ENCODE measurements around the gene IDH3B.

The IDH3B gene

DNA sequence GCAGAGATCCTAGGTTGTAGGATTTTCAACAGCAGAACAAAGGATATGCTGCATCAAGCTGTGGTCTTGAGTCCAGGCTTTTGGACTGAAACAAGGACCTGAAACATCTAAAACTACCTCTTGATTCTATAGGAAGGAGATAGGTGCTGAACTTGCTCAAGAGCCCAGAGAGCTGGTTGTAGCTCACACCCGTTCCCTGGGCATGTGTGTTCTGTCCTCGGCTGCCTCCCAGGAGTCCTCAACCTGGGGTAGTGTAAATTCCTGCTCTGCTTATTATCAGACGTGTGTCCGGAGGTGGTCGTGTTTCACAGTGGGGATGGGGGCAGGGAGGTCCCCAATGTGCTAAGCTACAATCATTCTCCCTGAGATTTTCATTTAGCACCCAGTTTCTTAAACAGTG lies 6.8 kb downstream of the IDH3B start:
- ATAC-seq (no peak), DNase-seq (peak; percentile 14)

- ATAC-seq (no peak), DNase-seq (no peak)
Observed at GRCh38 chr20:2656471-2657117, 7.4 kb downstream of the IDH3B start.

GRCh38 chr20:2655331-2656116 lies 8.5 kb downstream of the IDH3B start:
- DNase-seq: no peak
- no peak for ATAC-seq

- DNase-seq: no peak
- ATAC-seq: no peak
Observed at GRCh38 chr20:2654831-2655230, 9.2 kb downstream of the IDH3B start.

DNA sequence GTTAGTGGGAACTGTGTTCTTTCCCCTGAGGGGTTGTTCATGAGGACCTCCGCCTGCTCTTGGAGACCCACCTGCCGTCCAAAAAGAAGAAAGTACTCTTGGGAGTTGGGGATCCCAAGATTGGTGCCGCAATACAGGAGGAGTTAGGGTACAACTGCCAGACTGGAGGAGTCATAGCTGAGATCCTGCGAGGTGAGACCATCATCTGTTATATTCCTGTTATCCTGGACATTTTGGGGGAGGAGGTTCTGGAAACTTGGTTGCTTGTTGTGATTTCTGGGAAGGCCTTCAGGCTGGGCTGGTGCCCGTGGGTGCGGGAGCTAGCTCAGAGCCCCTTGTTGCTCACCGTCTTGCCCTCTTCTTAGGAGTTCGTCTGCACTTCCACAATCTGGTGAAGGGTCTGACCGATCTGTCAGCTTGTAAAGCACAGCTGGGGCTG lies 9.6 kb downstream of the IDH3B start:
- ATAC-seq: no peak
- DNase-seq: no peak

DNA sequence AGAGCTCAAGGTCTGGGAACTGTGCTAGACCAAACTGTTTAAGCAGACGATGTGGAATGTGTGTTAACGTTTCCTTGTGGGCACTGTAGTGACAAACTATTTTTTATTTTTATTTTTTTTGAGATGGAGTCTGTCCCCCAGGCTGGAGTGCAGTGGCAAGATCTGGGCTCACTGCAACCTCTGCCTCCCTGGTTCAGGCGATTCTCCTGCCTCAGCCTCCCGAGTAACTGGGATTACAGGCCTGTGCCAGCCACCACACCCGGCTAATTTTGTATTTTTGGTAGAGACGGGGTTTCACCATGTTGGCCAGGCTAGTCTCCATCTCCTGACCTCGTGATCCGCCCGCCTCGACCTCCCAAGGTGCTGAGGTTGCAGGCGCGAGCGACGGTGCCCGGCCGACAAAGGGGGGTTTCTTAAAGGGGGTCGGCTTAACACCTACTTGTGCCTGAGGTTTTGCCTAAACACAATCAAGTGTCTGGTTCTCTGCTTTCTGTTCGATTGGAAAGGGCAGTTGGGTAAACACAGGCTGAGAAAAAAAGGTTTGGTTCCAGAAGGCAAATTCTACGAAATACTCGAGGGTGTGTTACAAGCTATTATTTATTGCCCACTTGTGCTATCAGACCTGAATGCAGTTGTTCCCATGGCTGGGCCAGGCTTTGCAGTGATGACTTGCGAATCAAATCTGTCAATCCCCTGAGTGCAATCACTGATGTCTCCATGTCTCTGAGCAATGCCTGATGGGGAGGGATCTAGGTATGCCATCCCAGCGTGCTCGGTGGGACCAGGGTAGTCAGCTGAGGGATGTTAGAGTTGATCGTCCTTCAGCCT lies 10.2 kb downstream of the IDH3B start:
- ATAC-seq: no peak
- peak; percentile 10 for DNase-seq

DNA sequence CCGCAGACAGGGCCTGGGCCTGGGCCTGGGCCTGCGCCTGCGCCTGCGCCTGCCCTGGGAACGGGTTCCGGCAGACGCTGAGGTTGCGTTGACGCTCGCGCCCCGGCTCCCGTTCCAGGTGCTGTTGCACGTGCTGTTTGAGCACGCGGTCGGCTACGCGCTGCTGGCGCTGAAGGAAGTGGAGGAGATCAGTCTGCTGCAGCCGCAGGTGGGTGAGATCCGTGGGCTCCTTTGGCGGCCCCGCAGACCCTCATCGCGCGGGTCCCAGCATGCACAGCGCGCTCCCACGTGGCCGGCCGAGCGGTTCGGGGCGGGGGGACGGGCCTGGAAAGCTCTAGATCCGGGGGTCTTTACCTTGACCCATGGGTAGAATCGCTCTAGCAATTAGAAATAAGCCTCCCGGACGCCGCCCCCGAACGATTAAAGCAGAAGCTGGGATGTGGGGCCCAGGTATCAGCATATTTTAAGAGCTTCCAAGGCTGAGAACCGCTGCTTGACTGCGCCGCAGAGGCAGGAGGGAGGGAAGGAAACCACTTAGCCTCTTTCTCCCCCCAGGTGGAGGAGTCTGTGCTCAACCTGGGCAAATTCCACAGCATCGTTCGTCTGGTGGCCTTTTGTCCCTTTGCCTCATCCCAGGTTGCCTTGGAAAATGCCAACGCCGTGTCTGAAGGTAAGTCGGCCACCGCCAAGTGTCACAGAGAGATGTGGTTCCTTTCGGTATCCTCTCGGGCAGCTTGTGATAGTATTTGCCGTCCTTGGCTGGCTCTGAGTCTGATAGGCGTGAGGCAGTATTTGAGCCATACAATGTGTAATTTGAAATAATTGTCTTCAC lies 11.1 kb downstream of the IDH3B start:
- DNase-seq (peak; percentile 62), ATAC-seq (peak; percentile 47)

DNA sequence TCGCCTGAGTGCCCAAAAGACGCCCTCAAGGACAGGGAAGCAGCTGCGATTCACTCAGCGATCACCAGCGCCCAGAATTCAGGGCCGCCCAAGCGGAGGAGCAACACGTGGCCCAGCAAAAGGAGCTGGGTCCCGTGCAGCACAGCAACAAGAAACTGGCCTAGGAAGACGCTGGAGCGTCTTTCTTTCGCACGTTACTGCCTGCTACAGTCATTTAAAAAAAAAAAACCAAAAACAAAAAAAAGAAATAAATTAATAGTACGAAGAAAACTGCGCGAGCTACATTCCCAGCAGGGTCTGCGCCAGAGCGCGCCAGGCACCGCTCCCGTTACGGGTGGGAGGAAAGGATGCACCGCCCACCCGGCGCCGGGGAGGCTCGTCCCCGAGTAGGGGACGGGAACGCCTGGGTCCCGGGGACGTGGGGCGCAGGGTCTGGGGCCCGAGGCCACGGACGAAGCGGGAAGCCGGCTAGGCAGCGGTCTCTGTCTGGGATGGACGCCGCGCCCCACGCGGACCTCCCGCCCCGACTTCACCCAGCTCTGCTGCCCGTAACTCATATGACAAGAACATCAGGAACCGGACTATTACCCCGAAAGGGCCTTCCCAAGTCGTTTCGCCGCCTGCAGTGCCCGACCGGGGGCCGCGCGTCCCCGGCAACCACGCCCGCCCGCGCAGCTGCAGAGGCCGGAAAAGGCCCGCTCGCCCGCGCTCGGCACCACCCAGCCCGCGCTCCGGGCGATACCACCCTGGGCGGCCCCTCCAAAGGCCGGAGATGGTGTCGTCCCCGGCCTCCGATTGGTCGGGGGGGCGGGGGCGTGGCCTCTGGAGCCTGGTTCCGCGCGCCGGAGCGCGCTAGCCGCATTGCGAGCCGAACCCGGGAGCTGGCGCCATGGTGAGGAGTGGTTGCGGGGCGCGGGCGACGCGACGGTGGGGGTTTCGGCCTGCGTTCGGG lies 12.0 kb downstream of the IDH3B start, which contains the start of gene NOP56:
TSS of gene NOP56 (plus strand) at position 861 of the 952 bp plus-strand sequence. CDS start at position 890, 29 bp downstream.
- DNase-seq: peak; percentile 97
- peak; percentile 91 for ATAC-seq

GRCh38 chr20:2643708-2644107 lies 20.3 kb downstream of the IDH3B start:
- no peak for DNase-seq
- ATAC-seq: peak; percentile 66

- ATAC-seq (no peak), DNase-seq (no peak)
Observed at GRCh38 chr20:2640899-2641298, 23.1 kb downstream of the IDH3B start.

DNA sequence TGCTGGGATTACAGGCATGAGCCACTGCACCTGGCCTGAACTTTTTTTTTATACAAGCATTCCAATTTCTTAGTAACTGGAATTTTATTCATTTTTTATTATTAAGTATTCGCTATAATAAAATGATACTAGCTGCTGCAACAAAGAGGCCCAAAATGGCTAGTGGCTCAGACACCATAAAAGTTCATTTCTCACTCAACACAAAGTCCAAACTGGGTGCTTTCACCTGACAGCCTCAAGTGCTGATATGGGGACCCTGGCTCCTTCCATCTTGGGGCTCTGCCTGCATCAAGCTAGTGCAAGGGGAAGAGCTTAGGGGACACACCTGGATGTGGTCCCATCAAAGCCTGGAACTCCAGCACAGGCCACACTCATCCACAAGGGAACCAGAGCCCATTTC lies 23.8 kb downstream of the IDH3B start:
- DNase-seq: no peak
- no peak for ATAC-seq

- no peak for ATAC-seq
Observed at GRCh38 chr20:2637246-2637645, 26.8 kb downstream of the IDH3B start.

GRCh38 chr20:2633381-2633780 lies 30.6 kb downstream of the IDH3B start:
- ATAC-seq: no peak

More at GRCh38 chr20:2637246-2637645, 26.8 kb downstream of the IDH3B start:
- DNase-seq: no peak

DNA sequence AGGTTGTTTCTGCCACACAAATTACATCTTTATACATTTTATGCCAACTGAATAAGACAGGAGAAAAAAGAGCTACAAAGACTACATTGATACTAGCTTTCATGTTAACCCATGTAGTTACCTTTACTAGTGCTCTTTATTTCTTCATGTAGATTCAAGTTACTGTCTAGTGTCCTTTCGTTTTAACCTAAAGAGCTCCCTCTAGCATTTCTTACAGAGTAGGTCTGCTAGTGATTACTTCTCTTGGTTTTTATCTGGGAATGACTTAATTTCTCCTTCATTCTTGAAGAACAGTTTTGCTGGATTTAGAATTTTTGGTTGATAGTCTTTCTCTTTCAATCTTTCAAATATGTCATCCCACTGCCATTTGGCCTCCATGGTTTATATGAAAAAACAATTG lies 32.8 kb downstream of the IDH3B start:
- no peak for ATAC-seq
- DNase-seq: no peak

More at GRCh38 chr20:2633381-2633780, 30.6 kb downstream of the IDH3B start:
- DNase-seq: no peak

- no peak for DNase-seq
Observed at GRCh38 chr20:2626853-2627541, 37.0 kb downstream of the IDH3B start.

GRCh38 chr20:2625062-2625461 lies 39.0 kb downstream of the IDH3B start:
- ATAC-seq: no peak
- DNase-seq: no peak

More at GRCh38 chr20:2626853-2627541, 37.0 kb downstream of the IDH3B start:
- no peak for ATAC-seq

DNA sequence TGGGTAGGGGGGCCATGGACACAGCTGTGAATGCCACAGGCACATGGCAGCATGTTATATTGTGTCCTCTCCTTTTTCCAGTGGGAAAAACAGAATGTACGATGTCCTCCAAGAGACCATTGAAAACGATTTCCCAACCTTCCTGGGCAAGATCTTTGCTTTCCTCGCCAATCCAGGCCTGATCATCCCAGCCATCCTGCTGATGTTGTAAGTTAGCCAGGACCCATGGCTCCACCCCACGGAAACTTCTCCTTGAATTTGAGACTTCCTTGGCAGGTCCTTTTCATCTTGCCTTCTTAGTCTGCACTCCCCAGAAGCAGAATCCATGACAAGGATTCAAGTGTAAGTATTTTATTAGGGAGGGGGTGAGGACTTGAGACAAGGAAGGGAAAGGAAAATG lies 39.8 kb downstream of the IDH3B start:
- ATAC-seq (no peak), DNase-seq (no peak)

GRCh38 chr20:2619961-2620595 lies 43.9 kb downstream of the IDH3B start:
- DNase-seq: no peak
- ATAC-seq: peak; percentile 68

DNA sequence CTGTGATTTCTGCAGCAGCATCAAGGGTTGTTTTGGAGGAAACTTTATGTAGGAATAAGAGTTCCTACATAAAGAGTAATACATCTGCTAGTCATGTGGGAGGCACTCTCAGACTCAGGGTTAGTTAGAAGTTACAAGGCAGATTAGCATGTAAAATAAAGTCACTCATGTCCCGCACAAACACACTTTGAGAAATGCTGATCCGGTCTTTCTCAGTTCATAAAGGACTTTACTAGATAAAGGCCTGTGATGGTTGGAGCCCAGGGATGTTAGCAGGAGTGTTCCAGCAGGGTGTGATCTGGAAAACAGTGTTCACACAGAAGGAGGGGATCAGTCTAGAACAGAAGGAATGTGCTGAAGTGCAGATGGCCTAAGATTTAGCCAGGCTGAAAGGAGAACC lies 44.7 kb downstream of the IDH3B start:
- DNase-seq: no peak
- no peak for ATAC-seq

Measured in stimulated activated naive CD8-positive, alpha-beta T cell treated with anti-CD3 and anti-CD28 coated beads, Interleukin-15, Interleukin-2, amounts not matched to agents 100 U/mL and 50 U/mL, for 24 hours (primary cell).